AG20443 (cell line): ENCODE measurements around the gene GNA14.
"Not testable (repeated sequence)": the region's sequence is repeated elsewhere in the genome, so short reads cannot be mapped to it uniquely, and the experiment has no call there.

Experiments
- DNase-seq: peaks from one replicate; pipeline ENCODE4 v3.0.0; 2012; ENCODE audit warnings: low spot score, mixed read lengths

GNA14 gene

GRCh38 chr9:77449240-77450084 is 198.7 kb downstream of the GNA14 start:
- DNase-seq = peak; percentile 32

GRCh38 chr9:77447646-77448045 is 200.5 kb downstream of the GNA14 start:
- no peak for DNase-seq

GRCh38 chr9:77442436-77442835 is 205.7 kb downstream of the GNA14 start:
- no peak for DNase-seq

DNA sequence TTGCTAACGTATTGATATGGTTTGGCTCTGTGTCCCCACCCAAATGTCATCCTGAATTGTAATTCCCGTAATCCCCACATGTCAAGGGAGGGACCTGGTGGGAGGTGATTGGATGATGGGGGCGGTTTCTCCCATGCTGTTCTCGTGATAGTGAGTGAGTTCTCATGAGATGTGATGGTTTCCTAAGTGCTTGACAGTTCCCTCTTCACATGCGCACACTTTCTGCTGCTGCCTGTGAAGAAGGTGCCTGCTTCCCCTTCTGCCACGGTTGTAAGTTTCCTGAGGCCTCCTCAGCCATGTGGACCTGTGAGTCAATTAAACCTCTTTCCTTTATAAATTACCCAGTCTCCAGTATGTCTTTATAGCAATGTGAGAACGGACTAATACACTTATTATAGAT is 207.0 kb downstream of the GNA14 start:
- not testable (repeated sequence) for DNase-seq

DNA sequence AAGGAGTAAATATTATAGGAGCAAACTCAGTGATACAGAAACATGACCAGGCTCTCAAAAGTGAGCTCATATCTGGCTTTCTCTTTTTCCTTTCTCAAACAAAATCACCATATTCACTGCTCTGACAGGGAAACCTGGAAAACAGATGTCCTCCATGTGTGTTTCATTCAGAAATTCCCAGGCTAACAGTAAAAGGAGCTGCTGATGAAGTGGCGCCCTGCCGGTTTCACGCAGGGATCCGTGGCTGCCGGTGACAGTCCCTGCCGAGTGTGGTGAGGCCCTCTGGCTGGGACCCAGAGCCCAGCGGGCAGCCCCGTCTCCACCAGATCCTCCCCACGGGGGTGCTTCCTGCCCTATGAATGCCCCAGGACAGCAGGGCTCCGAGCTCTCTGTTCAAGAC is 208.1 kb downstream of the GNA14 start:
- peak; percentile 77 for DNase-seq

- no peak for DNase-seq
These were observed 209.5 kb downstream of the GNA14 start for GRCh38 chr9:77438653-77439052.

DNA sequence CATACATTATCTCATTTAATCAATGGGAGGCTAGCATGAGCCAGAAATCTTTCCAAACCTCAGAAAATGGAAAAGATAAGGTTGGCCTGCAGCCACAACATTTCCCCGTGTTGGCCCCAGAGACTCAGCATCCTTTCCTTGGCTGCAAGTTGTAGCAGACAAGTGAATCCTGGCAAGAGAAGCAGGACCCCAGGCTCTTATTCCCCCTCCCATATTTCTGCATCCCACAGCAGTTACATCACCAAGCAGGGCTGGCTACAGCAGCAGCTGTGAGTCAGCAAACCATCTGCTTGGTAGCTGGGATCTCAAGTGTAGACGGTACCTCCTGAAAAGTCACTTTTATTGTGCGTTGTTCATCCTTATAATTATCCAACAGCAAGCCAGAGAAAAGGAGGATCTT is 212.4 kb downstream of the GNA14 start:
- peak; percentile 48 for DNase-seq

- no peak for DNase-seq
These were observed 212.8 kb downstream of the GNA14 start for GRCh38 chr9:77435277-77435676.

DNA sequence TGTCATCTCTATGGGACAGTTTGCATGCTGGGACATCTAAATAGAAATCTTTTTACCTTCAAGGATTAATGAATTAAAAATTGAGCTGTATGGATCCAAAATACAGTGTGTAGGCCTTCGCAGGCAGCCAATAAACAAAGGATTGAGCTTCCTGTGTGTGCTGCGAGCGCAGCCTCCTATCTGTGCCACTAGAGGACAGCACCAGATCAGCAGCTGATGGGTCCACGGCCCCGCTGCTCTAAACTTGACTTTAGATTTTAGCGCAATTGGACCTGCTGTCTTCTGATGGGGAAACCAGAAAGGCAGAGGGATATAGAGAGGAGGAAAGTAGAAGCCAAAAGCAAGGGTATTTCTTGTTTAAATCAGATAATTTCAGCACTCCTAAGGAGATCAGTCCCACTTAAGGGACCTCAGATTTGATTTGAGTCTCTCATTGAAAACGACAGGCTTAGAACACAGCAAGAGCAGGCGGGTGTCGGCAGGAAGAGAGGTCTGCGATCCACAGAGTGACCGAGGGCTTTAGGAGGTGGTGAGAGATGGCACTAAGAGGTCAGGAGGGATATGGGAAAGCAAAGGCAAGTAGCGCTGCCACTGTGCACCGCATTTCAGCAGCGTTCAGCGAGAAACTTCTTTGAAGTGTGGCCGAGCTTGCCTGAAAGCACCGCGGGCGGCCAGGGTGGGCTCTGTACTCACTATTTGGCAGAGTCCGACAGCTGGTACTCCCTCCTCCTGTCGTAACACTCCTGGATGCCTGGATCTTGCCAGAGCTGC is 214.3 kb downstream of the GNA14 start:
- DNase-seq = peak; percentile 91

GRCh38 chr9:77432053-77432452 is 216.1 kb downstream of the GNA14 start:
- no peak for DNase-seq

DNA sequence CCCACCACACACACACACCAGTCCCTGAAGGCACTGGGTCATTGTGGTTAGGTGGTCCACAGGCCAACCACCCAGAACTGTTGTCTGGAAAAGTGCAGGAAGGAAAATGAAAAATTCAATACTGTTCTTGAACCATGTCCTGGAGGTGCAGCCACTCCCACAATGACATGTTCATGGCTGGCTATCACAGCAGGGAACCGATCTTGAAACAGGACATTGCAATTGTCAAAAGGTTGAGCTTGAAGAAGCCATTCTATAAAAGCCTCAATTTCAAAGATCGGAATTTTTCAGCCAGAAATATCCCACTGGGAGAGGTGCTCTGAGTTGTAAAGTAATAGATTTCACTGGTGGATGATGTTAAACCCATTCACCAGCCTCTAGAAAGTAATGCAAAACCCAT is 218.2 kb downstream of the GNA14 start:
- DNase-seq = no peak

- DNase-seq = no peak
These were observed 220.7 kb downstream of the GNA14 start for GRCh38 chr9:77427256-77427927.

- DNase-seq = no peak
These were observed 221.4 kb downstream of the GNA14 start for GRCh38 chr9:77426712-77427111.

GRCh38 chr9:77424993-77425392 is 223.1 kb downstream of the GNA14 start:
- no peak for DNase-seq

DNA sequence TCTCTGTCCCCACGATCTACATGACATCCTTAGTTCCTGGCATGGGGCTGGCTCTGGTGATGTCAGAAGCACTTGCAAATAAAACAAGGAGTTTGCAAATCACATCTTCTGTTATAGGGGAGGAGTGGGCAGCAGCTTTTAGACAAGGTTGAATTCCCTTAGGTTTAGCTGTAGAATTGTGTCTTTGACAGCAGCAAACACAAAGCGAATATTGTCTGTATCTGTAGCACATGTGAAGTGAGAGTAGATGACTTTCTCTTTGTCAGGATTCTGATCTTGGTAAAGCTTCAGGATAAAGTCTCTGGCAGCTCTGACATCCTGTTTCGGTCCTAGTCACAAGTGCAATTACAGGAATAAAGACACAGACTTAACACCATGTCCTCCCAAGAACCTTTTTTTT is 224.3 kb downstream of the GNA14 start:
- DNase-seq = no peak

- DNase-seq = no peak
These were observed 225.2 kb downstream of the GNA14 start for GRCh38 chr9:77422969-77423368.

- DNase-seq = no peak
These were observed 226.4 kb downstream of the GNA14 start for GRCh38 chr9:77421506-77422265.

GRCh38 chr9:77420641-77421040 is 227.5 kb downstream of the GNA14 start:
- no peak for DNase-seq

GRCh38 chr9:77418226-77418625 is 229.9 kb downstream of the GNA14 start:
- DNase-seq = no peak

DNA sequence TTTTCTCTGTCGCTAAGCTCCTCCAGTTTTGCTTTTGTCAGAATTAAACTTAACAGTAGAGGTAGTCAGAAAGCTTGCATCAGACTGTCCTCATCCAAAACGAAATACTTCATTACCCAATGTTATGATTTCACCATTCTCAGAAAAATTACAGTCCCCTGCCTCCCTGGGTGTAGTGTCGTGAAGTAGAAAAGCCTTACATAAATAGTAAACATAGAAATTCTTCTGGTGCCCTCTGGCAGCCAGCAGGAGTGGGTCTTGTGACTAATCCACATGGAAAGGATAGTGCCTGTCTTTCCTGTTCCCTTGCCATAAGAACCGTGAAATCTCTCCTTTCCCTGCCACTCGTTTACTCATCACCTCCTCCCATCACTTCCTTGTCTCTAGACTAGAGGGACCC is 230.6 kb downstream of the GNA14 start:
- DNase-seq = peak; percentile 69

DNA sequence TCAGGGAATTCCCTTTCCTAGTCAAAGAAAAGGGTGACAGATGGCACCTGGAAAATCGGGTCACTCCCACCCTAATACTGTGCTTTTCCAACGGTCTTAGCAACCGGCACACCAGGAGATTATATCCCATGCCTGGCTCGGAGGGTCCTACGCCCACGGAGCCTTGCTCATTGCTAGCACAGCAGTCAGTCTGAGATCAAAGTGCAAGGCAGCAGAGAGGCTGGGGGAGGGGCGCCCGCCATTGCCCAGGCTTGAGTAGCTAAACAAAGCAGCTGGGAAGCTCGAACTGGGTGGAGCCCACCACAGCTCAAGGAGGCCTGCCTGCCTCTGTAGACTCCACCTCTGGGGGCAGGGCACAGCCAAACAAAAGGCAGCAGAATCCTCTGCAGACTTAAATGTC is 239.6 kb downstream of the GNA14 start:
- not testable (repeated sequence) for DNase-seq

DNA sequence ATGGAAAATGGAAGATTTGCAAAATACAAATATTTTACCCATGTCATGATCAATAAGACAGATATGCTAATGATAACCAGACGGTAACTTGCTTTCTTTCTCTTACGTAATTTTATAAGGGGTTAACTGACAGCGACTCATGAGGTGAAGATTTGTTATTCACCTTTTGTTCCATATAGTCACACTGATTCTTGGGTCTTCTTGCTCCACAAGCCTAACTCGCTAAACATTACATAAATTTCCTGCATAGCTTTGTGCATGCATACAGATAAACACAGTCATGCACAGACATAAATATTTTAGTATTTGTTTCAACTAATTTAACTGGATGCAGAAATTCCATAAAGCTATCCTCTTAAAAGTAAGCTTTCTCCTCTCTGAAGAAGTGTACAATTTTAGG is 244.9 kb downstream of the GNA14 start:
- no peak for DNase-seq
